Measurements from ENCODE around the gene SLC24A3. TPM values are rescaled to one million over a fixed set of nuclear protein-coding genes. Genes with fewer than 3 reads are reported as not detected.
A peak's percentile ranks its signal among the peaks of the same experiment; 100 is the strongest.

The SLC24A3 gene
- total RNA-seq, 2 experiments from 2014 or later: not detected

GRCh38 chr20:19249106-19249879, 36.9 kb downstream of the SLC24A3 start:
- ChIA-PET CTCF (ENCODE audit: unreplicated experiment) (no interaction called here), POLR2A (no interaction called here)
- Histone ChIP-seq H3K36me3 (ENCODE audit: insufficient read depth, low read length) (no peaks in the 10 kb centered on the region), H3K4me2 (ENCODE audit: low read length) (no peak overlapping the region), H3K27ac (ENCODE audit: low read depth, low read length, poor library complexity, severe bottlenecking) (no peak overlapping the region), H3K79me2 (ENCODE audit: insufficient read depth, low read depth, low read length) (no peaks in the 10 kb centered on the region), H3K9me3 (ENCODE audit: low read length) (no peaks in the 10 kb centered on the region), H2AFZ (ENCODE audit: low read length) (no peak overlapping the region), H3K4me1 (ENCODE audit: insufficient read depth, low read length, poor library complexity, severe bottlenecking) (no peaks in the 10 kb centered on the region), H3K4me3 (ENCODE audit: low read depth, low read length, poor library complexity, severe bottlenecking) (no peak overlapping the region), H4K20me1 (ENCODE audit: insufficient read depth, low read length) (no peaks in the 10 kb centered on the region), H3K9me2 (ENCODE audit: insufficient read depth, low read length) (no peaks in the 10 kb centered on the region)
- no peak for DNase-seq (ENCODE audit: low spot score)
- no TSS peak for BruUV-seq (replicated peaks)
- intact Hi-C loops (cut with micrococcal nuclease; ENCODE audit: unreplicated experiment): no loop called here
- TF ChIP-seq EZH2phosphoT487 (IDR thresholded peaks at IDR 0.05; ENCODE audit: borderline replicate concordance, low read depth, low read length): no peak
- TF ChIP-seq CTCF (conservative IDR thresholded peaks at IDR 0.05; ENCODE audit: low read length): peak; percentile 52

GRCh38 chr20:19250346-19250745, 37.9 kb downstream of the SLC24A3 start:
- H3K4me3 ChIP-seq (ENCODE audit: low read depth, low read length, poor library complexity, severe bottlenecking): no peak overlapping the region
- no peaks in the 10 kb centered on the region for H3K36me3 ChIP-seq (ENCODE audit: insufficient read depth, low read length)
- H2AFZ ChIP-seq (ENCODE audit: low read length): no peak overlapping the region
- no peaks in the 10 kb centered on the region for H3K9me2 ChIP-seq (ENCODE audit: insufficient read depth, low read length)
- H3K27ac ChIP-seq (ENCODE audit: low read depth, low read length, poor library complexity, severe bottlenecking): no peak overlapping the region
- H4K20me1 ChIP-seq (ENCODE audit: insufficient read depth, low read length): no peaks in the 10 kb centered on the region
- H3K79me2 ChIP-seq (ENCODE audit: insufficient read depth, low read depth, low read length): no peaks in the 10 kb centered on the region
- intact Hi-C loops (cut with micrococcal nuclease; ENCODE audit: unreplicated experiment): no loop called here
- POLR2A ChIA-PET: interaction anchor here (0.6 to 0.9 kb wide), 2 partner anchors 14 to 32 kb away, joined by 3 read pairs; no protein-coding TSS in a partner anchor
- no peak overlapping the region for H3K4me2 ChIP-seq (ENCODE audit: low read length)
- H3K4me1 ChIP-seq (ENCODE audit: insufficient read depth, low read length, poor library complexity, severe bottlenecking): no peaks in the 10 kb centered on the region
- BruUV-seq (replicated peaks): no TSS peak
- CTCF ChIA-PET (ENCODE audit: unreplicated experiment): interaction anchor here (0.5 kb wide), 1 partner anchor 304 kb away, joined by 4 read pairs; no protein-coding TSS in a partner anchor
- H3K9me3 ChIP-seq (ENCODE audit: low read length): no peaks in the 10 kb centered on the region
- TF ChIP-seq EZH2phosphoT487 (IDR thresholded peaks at IDR 0.05; ENCODE audit: borderline replicate concordance, low read depth, low read length) (no peak), CTCF (conservative IDR thresholded peaks at IDR 0.05; ENCODE audit: low read length) (no peak)
- DNase-seq (ENCODE audit: low spot score): no peak

- POLR2A ChIA-PET: interaction anchor here (0.6 to 1.0 kb wide), 2 partner anchors 19 to 256 kb away, joined by 3 read pairs; no protein-coding TSS in a partner anchor
Measured at GRCh38 chr20:19251506-19251905, 39.1 kb downstream of the SLC24A3 start.

More at GRCh38 chr20:19251506-19251905, 39.1 kb downstream of the SLC24A3 start:
- CTCF ChIA-PET (ENCODE audit: unreplicated experiment): no interaction called here
- Histone ChIP-seq H3K79me2 (ENCODE audit: insufficient read depth, low read depth, low read length) (no peaks in the 10 kb centered on the region), H3K9me3 (ENCODE audit: low read length) (no peaks in the 10 kb centered on the region), H4K20me1 (ENCODE audit: insufficient read depth, low read length) (no peaks in the 10 kb centered on the region), H2AFZ (ENCODE audit: low read length) (no peak overlapping the region), H3K27ac (ENCODE audit: low read depth, low read length, poor library complexity, severe bottlenecking) (no peak overlapping the region), H3K9me2 (ENCODE audit: insufficient read depth, low read length) (no peaks in the 10 kb centered on the region), H3K36me3 (ENCODE audit: insufficient read depth, low read length) (no peaks in the 10 kb centered on the region), H3K4me2 (ENCODE audit: low read length) (no peak overlapping the region), H3K4me1 (ENCODE audit: insufficient read depth, low read length, poor library complexity, severe bottlenecking) (no peaks in the 10 kb centered on the region), H3K4me3 (ENCODE audit: low read depth, low read length, poor library complexity, severe bottlenecking) (no peak overlapping the region)
- intact Hi-C loops (cut with micrococcal nuclease; ENCODE audit: unreplicated experiment): no loop called here
- BruUV-seq (replicated peaks): no TSS peak
- TF ChIP-seq CTCF (conservative IDR thresholded peaks at IDR 0.05; ENCODE audit: low read length) (no peak), EZH2phosphoT487 (IDR thresholded peaks at IDR 0.05; ENCODE audit: borderline replicate concordance, low read depth, low read length) (no peak)
- no peak for DNase-seq (ENCODE audit: low spot score)

All from OCI-LY7 (cell line).